Stimulated activated CD8-positive, alpha-beta memory T cell treated with anti-CD3 and anti-CD28 coated beads, Interleukin-2, amount 100 ng/mL, for 48 hours (primary cell): ENCODE results near the gene FAM53A.
A peak's percentile ranks its signal among the peaks of the same experiment; 100 is the strongest.
"Not testable (repeated sequence)": the region's sequence is repeated elsewhere in the genome, so short reads cannot be mapped to it uniquely, and the experiment has no call there.

Experiments used
- DNase-seq, 2 donors: peaks; one replicate each; pipeline ENCODE4 v3.0.0-alpha.2; 2020; ENCODE audit warnings: low read depth in 2 of 2

Gene FAM53A

GRCh38 chr4:1717129-1718094 is 33.3 kb upstream of the FAM53A start:
- no peak for DNase-seq

GRCh38 chr4:1716065-1716945 is 32.2 kb upstream of the FAM53A start:
- DNase-seq, result no peak

GRCh38 chr4:1715002-1715758 is 31.1 kb upstream of the FAM53A start:
- no peak for DNase-seq

- no peak for DNase-seq
These were observed 30.3 kb upstream of the FAM53A start for GRCh38 chr4:1714303-1715001.

GRCh38 chr4:1713003-1713851 is 29.1 kb upstream of the FAM53A start:
- DNase-seq, result no peak

- DNase-seq, result peak; percentile 98 to 99
These were observed 28.3 kb upstream of the FAM53A start, which contains the start of gene SLBP for GRCh38 chr4:1712216-1713002. Gene SLBP (minus strand): TSS chr4:1712319. CDS start chr4:1712188, 131 bp downstream.

GRCh38 chr4:1711571-1712215 is 27.6 kb upstream of the FAM53A start:
- DNase-seq, result no peak

- DNase-seq, result no peak
These were observed 27.0 kb upstream of the FAM53A start for GRCh38 chr4:1711055-1711570.

- DNase-seq, result no peak
These were observed 24.5 kb upstream of the FAM53A start for GRCh38 chr4:1708581-1708980.

- no peak for DNase-seq
These were observed 22.2 kb upstream of the FAM53A start for GRCh38 chr4:1706358-1706757.

GRCh38 chr4:1705732-1706131 is 21.6 kb upstream of the FAM53A start:
- DNase-seq, result no peak

GRCh38 chr4:1703867-1704266 is 19.8 kb upstream of the FAM53A start:
- DNase-seq, result no peak

- DNase-seq, result not testable (repeated sequence)
These were observed 17.6 kb upstream of the FAM53A start for GRCh38 chr4:1701671-1702070.

- no peak for DNase-seq
These were observed 11.8 kb upstream of the FAM53A start for GRCh38 chr4:1695913-1696312.

GRCh38 chr4:1693131-1693896 is 9.2 kb upstream of the FAM53A start:
- DNase-seq, result peak; percentile 52 to 60

GRCh38 chr4:1691737-1692373 is 7.7 kb upstream of the FAM53A start:
- DNase-seq, result no peak

- DNase-seq, result no peak
These were observed 6.6 kb upstream of the FAM53A start for GRCh38 chr4:1690698-1691097.
